ENCODE results near the gene SPHK1.

SPHK1 gene

GRCh38 chr17:76367642-76368041 is 16.8 kb upstream of the SPHK1 start:
- no peak for DNase-seq (ENCODE audit: insufficient read length)
- TF ChIP-seq TAF1 (IDR thresholded peaks at IDR 0.05; ENCODE audit: borderline replicate concordance, low read depth, low read length) (no peak), POLR2A (IDR thresholded peaks at IDR 0.05; ENCODE audit: low read depth, low read length) (no peak)
- FAIRE-seq: no peak

GRCh38 chr17:76368545-76368944 is 15.9 kb upstream of the SPHK1 start:
- DNase-seq (ENCODE audit: insufficient read length): no peak
- TF ChIP-seq TAF1 (IDR thresholded peaks at IDR 0.05; ENCODE audit: borderline replicate concordance, low read depth, low read length): no peak
- no peak for TF ChIP-seq POLR2AphosphoS5 (IDR thresholded peaks at IDR 0.05; ENCODE audit: low read depth, low read length)
- no peak for TF ChIP-seq POLR2A (IDR thresholded peaks at IDR 0.05; ENCODE audit: low read depth, low read length)
- FAIRE-seq: no peak

DNA sequence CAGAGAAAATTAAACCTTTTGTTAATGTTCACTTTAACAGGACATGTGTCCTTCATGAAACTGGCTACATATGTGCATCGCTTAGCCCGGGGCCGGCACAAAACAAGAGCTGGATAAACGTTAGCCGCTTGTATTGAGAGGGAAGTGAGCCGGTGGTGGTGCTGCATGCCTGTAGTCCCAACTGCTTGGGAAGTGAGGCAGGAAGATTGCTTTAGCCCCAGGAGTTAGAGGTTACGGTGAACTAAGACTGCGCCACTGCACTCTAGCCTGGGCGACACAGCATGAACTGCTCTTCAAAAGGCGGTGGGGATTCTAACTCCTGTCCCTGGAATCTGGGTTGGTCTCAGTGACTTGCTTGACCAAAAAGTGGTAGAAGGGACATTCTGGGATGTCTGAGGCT is 15.0 kb upstream of the SPHK1 start:
- TF ChIP-seq POLR2A (IDR thresholded peaks at IDR 0.05; ENCODE audit: low read depth, low read length): no peak
- TF ChIP-seq POLR2AphosphoS5 (IDR thresholded peaks at IDR 0.05; ENCODE audit: low read depth, low read length): no peak
- no peak for TF ChIP-seq TAF1 (IDR thresholded peaks at IDR 0.05; ENCODE audit: borderline replicate concordance, low read depth, low read length)
- FAIRE-seq (no peak), DNase-seq (ENCODE audit: insufficient read length) (no peak)

GRCh38 chr17:76369804-76370203 is 14.6 kb upstream of the SPHK1 start:
- TF ChIP-seq POLR2AphosphoS5 (IDR thresholded peaks at IDR 0.05; ENCODE audit: low read depth, low read length) (no peak), POLR2A (IDR thresholded peaks at IDR 0.05; ENCODE audit: low read depth, low read length) (no peak), TAF1 (IDR thresholded peaks at IDR 0.05; ENCODE audit: borderline replicate concordance, low read depth, low read length) (no peak)
- DNase-seq (ENCODE audit: insufficient read length) (no peak), FAIRE-seq (no peak)

DNA sequence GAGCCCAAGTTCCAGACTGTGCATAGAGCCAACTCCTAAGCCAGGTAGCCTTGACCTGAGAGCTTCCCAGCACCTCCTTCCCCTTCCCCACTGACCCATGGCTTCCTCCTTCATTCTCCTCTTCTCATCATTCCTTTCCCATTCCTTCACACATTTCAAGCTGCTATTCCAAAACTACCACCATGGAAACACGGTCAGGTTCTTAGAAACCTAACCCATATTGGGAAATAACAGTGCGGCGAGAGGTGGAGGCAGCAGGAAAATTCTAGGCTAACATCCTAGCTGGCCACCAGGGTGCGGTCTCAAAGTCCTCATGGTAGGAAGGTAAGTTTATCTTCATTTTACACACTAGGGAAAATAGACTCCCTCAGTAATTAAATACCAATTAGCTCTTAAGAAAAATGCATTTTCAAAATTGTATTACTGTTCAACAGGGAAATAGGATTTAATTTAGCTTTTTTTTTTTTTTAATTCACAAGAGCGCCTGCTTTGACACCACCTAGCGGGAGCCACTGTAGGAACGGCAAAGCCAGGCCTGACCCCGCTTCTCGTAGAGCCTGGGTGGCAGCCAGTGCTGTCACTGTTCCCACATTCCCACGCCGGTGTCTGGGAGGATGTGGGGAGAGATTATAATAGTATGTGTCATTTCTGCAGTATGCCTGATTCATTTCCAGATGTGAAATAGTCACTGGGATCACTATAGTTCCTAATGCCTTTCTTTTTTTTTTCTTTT is 14.0 kb upstream of the SPHK1 start:
- no peak for TF ChIP-seq POLR2AphosphoS5 (IDR thresholded peaks at IDR 0.05; ENCODE audit: low read depth, low read length)
- TF ChIP-seq POLR2A (IDR thresholded peaks at IDR 0.05; ENCODE audit: low read depth, low read length): no peak
- TF ChIP-seq TAF1 (IDR thresholded peaks at IDR 0.05; ENCODE audit: borderline replicate concordance, low read depth, low read length): no peak
- DNase-seq (ENCODE audit: insufficient read length): no peak
- no peak for FAIRE-seq

GRCh38 chr17:76371656-76372628 is 12.5 kb upstream of the SPHK1 start:
- no peak for DNase-seq (ENCODE audit: insufficient read length)
- FAIRE-seq: no peak
- TF ChIP-seq POLR2AphosphoS5 (IDR thresholded peaks at IDR 0.05; ENCODE audit: low read depth, low read length) (no peak), POLR2A (IDR thresholded peaks at IDR 0.05; ENCODE audit: low read depth, low read length) (no peak), TAF1 (IDR thresholded peaks at IDR 0.05; ENCODE audit: borderline replicate concordance, low read depth, low read length) (no peak)

GRCh38 chr17:76376318-76377133 is 7.9 kb upstream of the SPHK1 start:
- TF ChIP-seq POLR2A (IDR thresholded peaks at IDR 0.05; ENCODE audit: low read depth, low read length) (no peak), POLR2AphosphoS5 (IDR thresholded peaks at IDR 0.05; ENCODE audit: low read depth, low read length) (no peak), TAF1 (IDR thresholded peaks at IDR 0.05; ENCODE audit: borderline replicate concordance, low read depth, low read length) (no peak)
- FAIRE-seq: no peak
- no peak for DNase-seq (ENCODE audit: insufficient read length)

DNA sequence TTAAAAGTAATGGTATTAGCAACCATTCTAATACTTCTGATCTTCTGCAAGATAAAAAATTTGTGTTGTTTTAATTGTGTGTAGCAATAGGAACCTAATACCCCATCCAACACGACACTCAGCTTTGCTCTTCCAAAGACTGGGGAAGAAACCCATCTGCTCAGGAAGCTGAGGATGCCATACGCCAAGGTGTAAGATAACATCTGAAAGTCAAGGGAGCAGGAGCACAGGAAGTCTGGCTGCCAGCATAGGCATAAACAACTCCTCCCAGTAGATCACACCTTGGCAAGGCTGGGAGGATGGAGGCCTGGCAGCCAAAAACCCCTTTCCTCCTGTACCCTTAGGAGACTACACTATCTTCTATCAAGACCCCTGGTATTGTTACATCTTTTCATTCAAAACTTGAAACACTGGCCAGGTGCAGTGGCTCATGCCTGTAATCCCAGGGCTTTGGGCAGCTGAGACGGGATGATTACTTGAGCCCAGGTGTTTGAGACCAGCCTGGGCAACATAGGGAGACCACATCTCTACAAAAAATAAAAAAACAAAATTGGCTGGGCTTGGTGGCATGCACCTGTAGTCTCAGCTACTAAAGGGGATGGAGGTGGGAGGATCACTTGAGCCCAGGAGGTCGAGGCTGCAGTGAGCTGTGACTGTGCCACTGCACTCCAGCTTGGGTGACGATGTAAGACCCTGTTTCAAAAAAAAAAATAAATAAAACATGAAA is 5.7 kb upstream of the SPHK1 start:
- TF ChIP-seq TAF1 (IDR thresholded peaks at IDR 0.05; ENCODE audit: borderline replicate concordance, low read depth, low read length) (no peak), POLR2A (IDR thresholded peaks at IDR 0.05; ENCODE audit: low read depth, low read length) (no peak), POLR2AphosphoS5 (IDR thresholded peaks at IDR 0.05; ENCODE audit: low read depth, low read length) (no peak)
- FAIRE-seq: no peak

GRCh38 chr17:76379275-76379641 is 5.2 kb upstream of the SPHK1 start:
- TF ChIP-seq TAF1 (IDR thresholded peaks at IDR 0.05; ENCODE audit: borderline replicate concordance, low read depth, low read length) (no peak), POLR2A (IDR thresholded peaks at IDR 0.05; ENCODE audit: low read depth, low read length) (no peak), POLR2AphosphoS5 (IDR thresholded peaks at IDR 0.05; ENCODE audit: low read depth, low read length) (no peak)
- FAIRE-seq: no peak
- DNase-seq (ENCODE audit: insufficient read length): no peak

More for the DNA sequence above, 5.7 kb upstream of the SPHK1 start:
- no peak for DNase-seq (ENCODE audit: insufficient read length)

- TF ChIP-seq TAF1 (IDR thresholded peaks at IDR 0.05; ENCODE audit: borderline replicate concordance, low read depth, low read length): no peak
- TF ChIP-seq POLR2A (IDR thresholded peaks at IDR 0.05; ENCODE audit: low read depth, low read length): no peak
- no peak for TF ChIP-seq POLR2AphosphoS5 (IDR thresholded peaks at IDR 0.05; ENCODE audit: low read depth, low read length)
- no peak for DNase-seq (ENCODE audit: insufficient read length)
- FAIRE-seq: no peak
These were observed 4.6 kb upstream of the SPHK1 start for GRCh38 chr17:76379646-76380376.
